Measurements from ENCODE around the gene RIMBP2.

RIMBP2 gene

DNA sequence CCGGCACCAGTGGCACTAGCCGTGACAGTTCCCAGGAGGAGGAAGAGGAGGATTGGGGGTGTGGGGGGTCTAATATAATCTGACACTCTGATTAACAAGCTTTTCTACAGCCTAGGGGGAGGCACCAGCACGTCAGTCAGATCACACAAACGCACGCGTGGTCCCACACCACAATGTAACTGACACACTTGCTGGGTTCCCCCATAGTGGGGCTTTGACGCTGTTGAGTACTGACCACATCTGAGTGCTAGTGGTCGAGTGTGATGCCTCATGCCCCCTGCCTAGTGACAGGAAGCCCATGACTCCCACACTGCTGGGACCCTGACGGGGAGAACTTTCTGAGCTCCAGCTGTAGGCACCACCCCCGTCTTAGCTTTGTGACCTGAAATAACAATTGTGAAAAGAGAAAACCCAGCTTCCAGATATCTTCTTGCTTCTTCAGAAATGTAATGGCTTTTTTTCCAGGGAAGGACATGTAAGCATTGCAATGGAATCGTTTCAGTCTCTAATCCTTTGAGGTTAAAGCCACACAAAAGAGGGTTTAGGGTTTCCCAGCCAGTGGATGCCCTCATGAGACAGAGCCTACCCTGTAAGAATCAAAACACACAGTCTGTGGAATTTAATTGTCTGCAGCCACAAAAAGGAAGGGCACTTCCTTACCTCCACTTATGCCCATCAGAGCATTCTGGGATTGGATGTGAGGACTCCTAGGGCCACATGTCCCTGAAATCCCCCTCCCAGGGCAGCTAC is 194.5 kb downstream of the RIMBP2 start:
- Histone ChIP-seq H3K27ac (replicated peaks) (no peak overlapping the region), H3K27me3 (ENCODE audit: insufficient read depth, poor library complexity, severe bottlenecking) (no peaks in the 10 kb centered on the region), H3K4me3 (replicated peaks; ENCODE audit: insufficient read depth, low read length) (no peak overlapping the region)
- TF ChIP-seq, protein P1, sequence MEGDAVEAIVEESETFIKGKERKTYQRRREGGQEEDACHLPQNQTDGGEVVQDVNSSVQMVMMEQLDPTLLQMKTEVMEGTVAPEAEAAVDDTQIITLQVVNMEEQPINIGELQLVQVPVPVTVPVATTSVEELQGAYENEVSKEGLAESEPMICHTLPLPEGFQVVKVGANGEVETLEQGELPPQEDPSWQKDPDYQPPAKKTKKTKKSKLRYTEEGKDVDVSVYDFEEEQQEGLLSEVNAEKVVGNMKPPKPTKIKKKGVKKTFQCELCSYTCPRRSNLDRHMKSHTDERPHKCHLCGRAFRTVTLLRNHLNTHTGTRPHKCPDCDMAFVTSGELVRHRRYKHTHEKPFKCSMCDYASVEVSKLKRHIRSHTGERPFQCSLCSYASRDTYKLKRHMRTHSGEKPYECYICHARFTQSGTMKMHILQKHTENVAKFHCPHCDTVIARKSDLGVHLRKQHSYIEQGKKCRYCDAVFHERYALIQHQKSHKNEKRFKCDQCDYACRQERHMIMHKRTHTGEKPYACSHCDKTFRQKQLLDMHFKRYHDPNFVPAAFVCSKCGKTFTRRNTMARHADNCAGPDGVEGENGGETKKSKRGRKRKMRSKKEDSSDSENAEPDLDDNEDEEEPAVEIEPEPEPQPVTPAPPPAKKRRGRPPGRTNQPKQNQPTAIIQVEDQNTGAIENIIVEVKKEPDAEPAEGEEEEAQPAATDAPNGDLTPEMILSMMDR (IDR thresholded peaks at IDR 0.05; ENCODE audit: insufficient read depth, low read length), result no peak
- no peak for TF ChIP-seq SPI1 (IDR thresholded peaks at IDR 0.05; ENCODE audit: borderline replicate concordance, low read depth)
- no peak for TF ChIP-seq POLR2AphosphoS5 (IDR thresholded peaks at IDR 0.05; ENCODE audit: low read depth)
- no peak for TF ChIP-seq REST (IDR thresholded peaks at IDR 0.05; ENCODE audit: insufficient replicate concordance, low read depth)
- TF ChIP-seq GABPA (IDR thresholded peaks at IDR 0.05; ENCODE audit: low read depth), result no peak
- no peak for DNase-seq (ENCODE audit: low read depth in 1 of 2, low spot score in 1 of 2)

DNA sequence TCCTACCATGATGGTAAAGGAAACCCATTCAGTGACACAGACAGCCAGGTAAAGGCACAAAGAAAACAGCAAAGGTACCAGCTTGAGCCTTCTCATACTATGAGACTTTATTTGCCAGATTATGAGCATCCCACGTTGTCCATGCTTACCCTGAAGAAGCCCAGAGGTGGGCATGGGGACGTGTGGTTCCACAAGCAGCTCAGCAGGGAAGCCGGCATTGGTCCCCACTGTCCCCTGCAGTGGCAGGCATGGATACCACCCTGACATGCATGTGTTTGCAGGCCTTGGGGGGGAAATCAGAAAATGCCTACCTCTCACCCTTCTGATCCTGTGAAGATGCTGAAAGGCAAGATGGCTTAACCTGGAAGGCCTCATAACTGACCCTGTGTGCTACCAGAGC is 195.3 kb downstream of the RIMBP2 start:
- no peak overlapping the region for H3K4me3 ChIP-seq (replicated peaks; ENCODE audit: insufficient read depth, low read length)
- H3K27me3 ChIP-seq (ENCODE audit: insufficient read depth, poor library complexity, severe bottlenecking), result no peaks in the 10 kb centered on the region
- TF ChIP-seq GABPA (IDR thresholded peaks at IDR 0.05; ENCODE audit: low read depth), result no peak
- TF ChIP-seq REST (IDR thresholded peaks at IDR 0.05; ENCODE audit: insufficient replicate concordance, low read depth), result no peak
- TF ChIP-seq SPI1 (IDR thresholded peaks at IDR 0.05; ENCODE audit: borderline replicate concordance, low read depth), result no peak
- TF ChIP-seq POLR2AphosphoS5 (IDR thresholded peaks at IDR 0.05; ENCODE audit: low read depth), result no peak
- TF ChIP-seq, protein P1 (IDR thresholded peaks at IDR 0.05; ENCODE audit: insufficient read depth, low read length), result no peak
- H3K27ac ChIP-seq (replicated peaks), result no peak overlapping the region
- DNase-seq (ENCODE audit: low read depth in 1 of 2, low spot score in 1 of 2), result no peak

DNA sequence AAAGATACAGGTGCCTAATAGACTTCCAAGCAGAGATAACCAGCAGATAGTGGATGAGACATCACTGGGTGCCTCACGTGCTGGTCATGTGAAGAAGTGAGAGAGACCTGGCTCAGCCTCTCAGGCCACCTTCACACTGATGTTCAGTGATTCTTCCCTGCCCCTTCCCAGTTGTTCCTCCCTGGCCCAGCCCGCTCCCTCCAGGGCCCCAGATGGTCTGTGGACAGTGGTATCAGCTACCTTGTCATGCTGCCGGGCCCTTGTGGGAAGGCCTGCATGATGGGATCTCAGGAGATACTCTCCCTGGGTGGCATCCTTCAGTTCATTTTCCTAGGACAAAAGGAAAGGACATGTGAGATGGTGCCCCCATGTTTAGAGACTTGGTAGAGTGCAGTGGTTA is 198.5 kb downstream of the RIMBP2 start:
- Histone ChIP-seq H3K27me3 (ENCODE audit: insufficient read depth, poor library complexity, severe bottlenecking) (no peaks in the 10 kb centered on the region), H3K4me3 (replicated peaks; ENCODE audit: insufficient read depth, low read length) (no peak overlapping the region)
- no peak for DNase-seq (ENCODE audit: low read depth in 1 of 2, low spot score in 1 of 2)

More for the DNA sequence above, 198.5 kb downstream of the RIMBP2 start:
- H3K27ac ChIP-seq (replicated peaks), result no peak overlapping the region
- TF ChIP-seq, protein P1 (IDR thresholded peaks at IDR 0.05; ENCODE audit: insufficient read depth, low read length), result no peak
- TF ChIP-seq GABPA (IDR thresholded peaks at IDR 0.05; ENCODE audit: low read depth) (no peak), POLR2AphosphoS5 (IDR thresholded peaks at IDR 0.05; ENCODE audit: low read depth) (no peak), REST (IDR thresholded peaks at IDR 0.05; ENCODE audit: insufficient replicate concordance, low read depth) (no peak), SPI1 (IDR thresholded peaks at IDR 0.05; ENCODE audit: borderline replicate concordance, low read depth) (no peak)

Data from HL-60 (cell line).